Femur (tissue), 1 donor: Measurements from ENCODE around the gene HAND2.

Experiments
- DNase-seq: peaks from one replicate; pipeline ENCODE4 v3.0.0-alpha.2; 2017

Gene HAND2

DNA sequence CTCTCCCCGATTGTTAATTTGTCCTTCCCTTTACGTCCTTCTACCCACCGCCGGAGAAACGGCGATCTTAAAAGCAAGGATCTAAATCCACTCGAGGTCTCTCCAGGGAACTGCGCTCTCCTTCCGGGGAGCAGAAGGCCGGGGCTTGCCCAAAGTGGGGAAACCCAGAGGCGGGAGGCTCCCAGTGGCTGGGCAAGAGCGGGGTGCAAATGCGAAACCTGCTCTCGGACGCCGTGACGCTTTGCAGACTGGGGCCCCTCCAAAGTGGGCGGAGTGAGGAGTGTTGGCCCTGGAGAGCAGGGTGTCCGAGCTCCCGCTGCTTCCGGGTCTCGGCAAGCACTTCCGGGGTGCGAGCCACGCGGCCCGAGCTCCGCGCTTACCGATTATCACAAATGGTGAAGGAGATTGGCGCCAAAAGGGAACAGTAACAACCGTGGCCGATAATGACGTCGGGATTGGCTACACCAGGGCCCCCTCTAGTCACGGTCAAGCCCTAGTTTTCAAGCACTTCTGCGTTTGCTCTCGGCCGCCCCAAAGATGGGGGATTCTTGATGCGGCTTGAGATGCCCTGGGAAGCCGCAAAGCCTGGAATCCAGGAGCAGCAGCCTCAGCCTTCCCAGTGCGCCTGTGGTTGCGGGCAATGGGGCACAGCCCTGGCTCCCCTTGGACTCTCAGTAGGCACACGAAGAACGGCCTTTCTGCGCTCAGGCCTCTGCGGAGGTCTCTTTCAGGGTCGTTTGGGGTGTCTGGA, 29.0 kb downstream of the HAND2 start:
- no peak for DNase-seq

DNA sequence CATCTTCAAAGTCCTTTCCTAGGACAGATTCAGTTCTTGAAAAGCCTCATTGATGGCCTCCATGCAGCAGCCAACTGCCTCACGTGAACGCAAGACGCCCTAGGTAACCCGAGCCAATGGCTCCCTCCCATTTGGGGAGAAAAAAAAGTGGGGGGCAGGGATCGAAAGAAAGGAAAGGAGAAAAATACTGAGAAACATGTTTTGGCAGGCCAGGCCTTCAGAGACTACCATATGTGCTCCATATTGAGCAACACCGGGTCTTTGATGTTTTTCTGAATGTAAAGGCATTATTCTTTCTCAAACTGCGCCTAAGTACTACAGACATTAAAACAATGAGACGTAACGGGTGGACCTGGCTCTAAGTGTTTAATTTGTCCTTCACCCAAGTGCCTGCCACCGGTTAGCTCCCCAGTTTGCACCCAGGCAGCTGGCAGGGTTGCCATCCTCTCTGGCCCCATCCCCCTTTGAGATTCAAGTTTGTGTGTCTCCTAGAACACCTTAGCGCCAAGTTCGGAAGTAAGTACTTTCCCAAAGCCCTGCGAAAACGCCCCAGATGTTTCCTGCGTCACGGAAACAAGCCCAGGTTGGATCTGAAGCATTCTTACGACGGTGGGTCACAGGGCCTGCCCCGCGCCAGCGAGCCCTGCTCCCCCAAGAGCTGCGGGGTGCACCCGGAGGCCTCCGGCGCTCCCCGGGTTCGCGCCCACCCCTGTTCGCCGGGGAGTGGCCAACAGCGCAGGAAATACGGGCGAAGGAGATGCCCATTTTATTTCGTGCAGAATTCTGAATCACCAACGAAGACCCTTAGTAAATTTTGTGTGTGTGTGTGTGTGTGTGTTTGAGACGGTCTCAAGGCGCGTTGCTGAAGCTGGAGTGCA, 30.1 kb downstream of the HAND2 start:
- no peak for DNase-seq

DNA sequence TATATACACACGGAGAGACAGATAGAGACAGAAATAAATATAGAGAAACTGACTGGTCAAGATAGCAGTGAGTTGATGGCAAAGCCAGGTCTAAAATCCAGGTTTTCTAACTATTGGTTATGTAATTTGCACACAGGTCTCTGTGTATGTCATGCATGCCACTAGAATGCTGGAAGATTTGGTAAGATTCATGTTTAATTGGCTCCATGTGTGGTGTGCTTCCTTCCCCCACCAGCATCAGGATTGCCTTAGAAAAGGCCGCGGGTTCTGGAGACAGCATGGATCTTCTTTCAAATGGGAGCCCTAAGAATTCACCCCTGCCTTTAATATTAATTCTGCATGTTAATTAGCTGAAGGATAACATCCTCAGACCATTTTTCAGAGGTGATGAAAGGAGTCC, 31.3 kb downstream of the HAND2 start:
- no peak for DNase-seq

DNA sequence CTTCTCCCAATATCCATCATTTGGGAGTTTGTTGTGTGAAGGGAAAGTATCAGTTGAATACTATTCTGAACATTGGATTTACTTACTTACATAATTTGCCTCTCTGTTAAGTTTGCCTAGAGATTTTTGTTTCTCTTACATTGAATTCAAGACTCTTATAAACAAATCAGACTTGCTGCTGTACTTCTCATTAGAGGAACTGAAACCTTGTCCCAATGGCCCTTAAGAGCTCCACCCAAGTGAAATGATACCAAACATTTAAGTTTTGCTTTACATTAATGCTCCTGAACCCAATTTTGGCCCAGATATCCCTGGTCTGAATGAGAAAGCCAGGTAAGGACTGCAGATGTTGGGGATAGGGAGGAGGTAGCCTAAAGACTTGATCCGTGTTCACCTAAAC, 32.0 kb downstream of the HAND2 start:
- no peak for DNase-seq

DNA sequence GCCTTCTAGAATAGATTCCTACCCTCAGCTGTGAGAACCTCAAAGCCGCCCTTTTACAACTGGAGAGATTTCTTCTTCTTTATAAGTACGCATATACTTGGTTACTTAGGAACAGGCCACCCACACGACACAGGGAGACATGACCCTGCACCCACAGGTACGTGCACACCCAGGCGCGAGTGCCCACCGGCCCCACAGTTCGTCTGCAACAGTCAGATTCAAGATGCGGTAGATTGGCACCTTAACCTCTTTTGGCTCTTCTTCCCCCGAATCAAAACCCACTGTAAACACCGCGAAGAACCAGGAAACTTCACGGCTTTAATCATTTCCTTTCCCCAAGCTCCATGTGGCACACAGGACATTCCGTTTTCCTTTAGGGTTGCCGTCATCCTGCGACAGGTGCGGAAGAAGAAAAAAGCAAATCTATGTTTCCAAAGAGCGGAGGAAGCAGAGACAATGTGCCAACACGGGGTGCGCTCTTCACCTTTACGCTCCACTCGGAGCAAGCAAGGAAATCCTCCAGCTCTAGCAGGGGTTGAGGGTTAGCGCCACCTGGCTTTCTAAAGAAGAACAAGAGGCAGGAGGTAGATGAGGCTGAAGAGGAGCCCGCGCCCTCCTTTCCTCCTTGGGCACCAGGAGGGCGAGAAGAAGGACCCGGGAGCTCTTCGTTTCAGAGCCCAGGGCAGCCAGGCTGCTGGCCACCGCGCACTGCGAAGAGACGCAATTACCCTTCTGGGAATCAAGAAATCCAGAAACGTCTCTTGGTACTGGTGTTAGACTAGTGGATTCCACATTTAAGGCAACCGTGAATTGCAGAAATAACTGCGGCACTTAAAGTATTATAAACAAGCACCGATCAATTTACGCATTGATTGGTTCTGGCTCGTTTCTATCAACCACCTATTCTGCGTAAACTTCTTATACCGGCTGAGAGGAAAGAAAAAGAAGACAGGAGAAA, 35.7 kb downstream of the HAND2 start:
- DNase-seq, result peak; percentile 50

DNA sequence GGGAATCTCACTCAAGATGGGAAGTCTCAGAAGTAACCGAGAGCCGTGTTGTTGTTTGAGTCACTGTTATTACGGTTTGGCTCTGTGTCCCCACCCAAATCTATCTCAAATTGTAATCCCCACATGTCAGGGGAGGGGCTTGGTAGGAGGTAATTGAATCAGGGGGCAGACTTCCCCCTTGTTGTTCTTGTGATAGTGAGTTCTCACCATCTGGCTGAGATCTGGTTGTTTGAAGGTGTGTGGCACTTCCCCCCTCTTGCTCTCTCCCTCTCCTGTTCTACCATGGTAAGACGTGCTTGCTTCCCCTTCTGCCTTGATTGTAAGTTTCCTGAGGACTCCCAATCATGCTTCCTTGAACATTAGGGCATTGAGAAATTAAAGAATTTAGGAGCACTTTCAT, 37.0 kb downstream of the HAND2 start:
- no peak for DNase-seq

DNA sequence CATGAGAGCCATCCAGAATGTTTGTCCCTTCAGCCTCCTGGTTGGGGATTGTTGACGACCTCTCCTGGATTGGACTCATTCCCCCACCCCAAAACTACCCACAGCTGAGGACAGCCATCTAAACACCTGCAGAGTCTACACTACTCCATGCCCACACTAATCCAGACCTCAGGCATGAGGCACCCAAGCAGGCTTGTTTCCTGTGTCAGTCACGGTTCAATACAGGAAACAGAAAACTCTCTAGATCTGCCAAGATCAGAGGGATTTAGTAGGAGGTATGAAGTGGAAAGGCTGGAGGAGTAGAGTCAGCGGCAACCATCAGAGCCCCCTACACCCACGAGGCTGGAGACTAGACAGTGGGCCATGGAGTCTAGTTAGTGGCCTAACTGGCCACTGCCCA, 37.7 kb downstream of the HAND2 start:
- DNase-seq, result no peak

DNA sequence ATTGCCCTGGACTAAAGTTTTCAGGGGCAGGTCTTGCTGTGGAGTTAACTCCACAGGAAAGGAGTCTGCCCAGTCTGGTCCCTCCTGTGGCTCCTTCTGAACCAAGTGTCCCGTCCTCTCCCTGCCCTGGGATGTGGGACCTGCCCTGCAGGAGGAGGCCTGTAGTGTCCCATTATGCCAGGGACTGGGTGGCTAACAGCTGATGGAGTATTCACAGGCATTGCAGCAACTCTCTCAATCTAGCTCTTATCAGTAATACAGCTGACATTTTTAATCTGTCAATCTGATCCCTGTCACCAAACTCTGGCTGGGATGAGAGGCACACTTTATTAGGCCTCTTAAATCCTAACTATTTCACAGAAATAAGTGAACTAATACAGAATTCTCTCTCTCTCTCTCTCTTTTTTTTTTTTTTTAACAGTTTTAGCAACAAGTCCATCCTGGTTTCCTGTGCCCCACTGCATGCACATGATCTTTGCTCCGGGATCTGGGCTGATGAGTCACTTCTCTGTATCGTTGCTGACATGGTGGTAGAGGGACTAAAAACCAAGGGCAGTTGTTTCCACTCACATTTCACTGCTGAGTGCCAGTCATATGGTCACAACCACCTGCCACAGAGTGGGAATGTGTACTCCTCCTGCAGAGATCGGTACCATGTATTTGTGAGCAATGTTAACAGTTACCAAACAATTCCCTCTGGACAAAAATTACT, 39.1 kb downstream of the HAND2 start:
- no peak for DNase-seq

DNA sequence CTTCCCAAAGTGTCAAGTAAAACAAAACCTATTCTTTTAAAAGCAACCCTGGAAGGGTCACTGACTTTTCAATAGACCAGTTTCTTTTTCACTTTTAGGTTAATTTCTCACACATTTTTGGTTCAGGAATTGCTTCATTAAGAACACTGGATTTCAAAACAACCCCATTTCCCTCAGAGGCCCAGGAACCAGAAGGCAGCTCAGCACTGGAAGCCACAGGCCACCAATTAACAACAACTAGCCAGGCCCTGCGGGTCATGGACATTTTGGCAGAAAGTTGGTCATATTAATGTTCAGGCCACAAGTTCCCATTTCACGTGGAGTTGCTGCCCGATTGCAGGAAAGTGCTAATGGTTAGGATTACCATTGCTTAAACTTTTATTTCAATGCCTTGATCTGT, 39.8 kb downstream of the HAND2 start:
- DNase-seq, result no peak

DNA sequence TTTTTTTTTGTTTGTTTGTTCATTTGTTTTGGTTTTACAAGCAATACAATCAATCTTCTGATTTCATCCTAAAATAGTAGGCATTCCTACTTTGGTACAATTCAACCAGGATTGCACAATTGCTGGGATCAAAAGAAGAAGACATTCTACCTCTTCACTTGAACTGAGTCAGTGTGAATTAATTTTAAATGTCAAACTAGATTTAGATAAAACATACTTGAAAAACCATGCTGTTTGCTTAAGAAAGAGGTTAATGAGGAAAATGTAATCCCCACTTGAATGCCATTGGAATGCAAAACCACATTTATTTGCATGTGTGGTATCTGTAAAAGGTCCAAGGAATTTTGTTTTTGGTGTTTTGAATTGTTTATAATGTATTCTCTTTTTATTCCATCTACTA, 40.5 kb downstream of the HAND2 start:
- DNase-seq, result no peak

DNA sequence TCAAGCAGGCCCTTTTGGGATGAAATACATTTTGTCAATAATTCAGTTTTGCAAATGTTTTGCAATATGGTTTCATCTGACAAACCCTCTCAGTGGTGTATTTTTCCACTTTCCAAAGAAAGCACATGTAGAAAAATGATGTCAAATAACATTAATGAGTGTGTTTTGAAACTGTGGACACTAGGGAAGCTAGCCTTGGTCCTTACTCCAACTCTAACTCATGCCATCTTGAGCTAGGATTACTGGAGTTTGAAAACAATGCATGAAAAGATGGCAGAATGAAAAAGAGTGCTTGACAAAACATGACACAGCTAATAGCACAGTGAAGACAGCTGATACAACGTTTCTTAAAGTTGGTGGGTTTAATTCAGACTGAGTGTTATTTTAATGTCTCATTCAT, 41.4 kb downstream of the HAND2 start:
- no peak for DNase-seq

DNA sequence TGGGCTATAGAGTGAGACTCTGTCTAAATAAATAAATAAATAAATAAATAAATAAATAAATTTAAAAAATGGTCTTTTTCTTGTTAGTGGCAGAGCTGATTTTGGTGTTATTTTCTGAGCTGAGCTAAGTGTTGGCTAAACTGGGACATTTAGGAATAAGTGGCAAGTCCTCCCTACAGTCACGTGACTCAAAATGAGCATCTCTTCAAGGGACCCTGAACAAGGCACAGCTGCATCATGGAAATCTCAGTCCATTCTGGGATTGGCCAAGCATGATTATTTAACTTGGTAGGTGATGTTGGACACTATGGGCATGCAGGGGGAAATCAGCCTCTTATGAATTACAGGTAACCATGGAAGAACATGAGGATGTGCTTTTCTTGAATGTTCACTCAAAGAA, 42.0 kb downstream of the HAND2 start:
- DNase-seq, result no peak

DNA sequence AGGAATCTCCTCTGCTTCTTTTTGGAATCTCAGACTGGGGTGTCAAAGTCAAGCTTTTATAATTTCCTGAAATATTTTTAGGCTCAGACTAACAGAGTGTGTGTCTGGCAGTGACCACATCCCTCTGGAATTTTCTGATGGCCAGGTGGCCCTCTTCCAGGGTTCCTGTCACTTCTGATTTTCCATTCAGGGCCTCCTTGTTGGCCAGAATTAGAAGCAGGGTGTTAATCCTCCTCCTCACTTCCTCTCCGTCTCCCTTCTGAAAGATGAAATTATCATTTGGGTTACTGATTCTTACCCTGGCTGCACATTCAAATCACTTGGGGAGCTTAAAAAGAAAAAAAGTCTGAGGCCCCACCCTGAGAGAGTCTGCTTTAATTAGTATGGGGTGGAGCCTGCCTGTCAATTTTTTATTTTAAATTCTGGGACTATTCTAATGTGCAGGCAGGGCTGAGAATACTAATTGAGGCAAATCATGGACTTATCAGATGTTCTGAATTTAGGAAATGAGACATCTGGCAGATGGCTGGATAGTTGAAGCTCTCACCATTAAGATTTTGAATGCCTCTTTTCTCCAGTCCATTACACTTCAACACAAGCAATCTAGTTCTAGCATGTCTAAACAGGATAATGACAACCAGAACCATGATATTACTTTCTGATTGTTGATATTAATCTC, 43.2 kb downstream of the HAND2 start:
- no peak for DNase-seq

DNA sequence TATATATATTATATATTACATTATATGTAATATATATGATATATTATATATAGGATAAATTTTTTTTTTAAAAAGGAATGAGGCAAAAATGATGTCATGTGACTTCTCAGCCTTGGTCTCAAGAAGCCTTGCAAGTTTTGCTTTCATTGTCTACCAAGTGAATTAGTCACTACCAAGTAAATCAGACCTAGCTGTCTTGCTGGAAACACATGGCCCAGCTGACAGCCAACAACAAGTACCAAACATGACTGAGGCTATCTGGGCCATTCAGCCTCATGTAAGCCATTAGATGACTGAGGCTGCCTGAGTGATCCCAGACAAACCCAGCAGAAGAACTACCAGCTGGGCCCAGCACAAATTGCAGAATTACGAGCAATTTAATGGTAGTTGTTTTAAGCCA, 44.9 kb downstream of the HAND2 start:
- DNase-seq, result no peak

DNA sequence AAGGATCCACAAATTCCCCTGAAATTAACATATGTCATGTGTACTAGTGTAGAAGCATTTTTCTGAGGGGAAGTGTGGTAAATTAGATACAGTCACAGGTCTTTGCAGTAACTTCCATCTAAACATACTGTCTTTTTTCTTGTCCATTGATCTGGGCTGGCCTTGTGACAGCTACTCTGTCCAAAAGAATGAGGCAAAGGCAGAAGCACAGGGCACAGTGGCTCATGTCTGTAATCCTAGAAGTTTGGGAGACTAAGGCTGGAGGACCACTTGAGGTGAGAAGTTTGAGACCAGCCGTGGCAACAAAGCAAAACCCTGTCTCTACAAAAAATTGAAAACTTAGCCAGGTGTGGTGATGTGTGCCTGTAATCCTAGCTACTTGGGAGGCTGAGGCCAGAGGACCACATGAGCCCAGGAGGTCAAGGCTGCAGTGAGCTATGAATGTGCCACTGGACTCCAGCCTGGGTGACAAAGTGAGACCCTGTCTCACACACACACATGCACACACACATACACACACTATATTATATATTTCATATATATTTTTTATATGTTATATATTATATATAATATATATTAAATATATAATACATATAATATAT, 47.6 kb downstream of the HAND2 start:
- no peak for DNase-seq

DNA sequence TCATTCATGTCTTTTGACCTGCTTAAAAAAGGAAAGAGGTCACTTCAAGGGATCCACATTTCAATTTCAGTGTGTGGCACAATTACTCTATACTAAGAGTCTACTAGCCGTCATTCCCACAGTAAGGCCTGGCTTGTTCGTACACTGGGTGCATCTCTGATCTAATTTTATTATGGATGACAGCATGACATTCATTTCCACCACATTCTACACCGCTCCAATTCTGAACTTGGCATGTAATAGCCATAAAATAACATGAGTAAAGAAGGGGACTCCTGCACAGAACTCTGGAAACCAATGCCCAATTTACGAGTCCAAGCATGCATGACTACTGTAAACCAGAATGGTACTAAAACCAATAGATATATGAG, 51.1 kb downstream of the HAND2 start:
- DNase-seq, result no peak

DNA sequence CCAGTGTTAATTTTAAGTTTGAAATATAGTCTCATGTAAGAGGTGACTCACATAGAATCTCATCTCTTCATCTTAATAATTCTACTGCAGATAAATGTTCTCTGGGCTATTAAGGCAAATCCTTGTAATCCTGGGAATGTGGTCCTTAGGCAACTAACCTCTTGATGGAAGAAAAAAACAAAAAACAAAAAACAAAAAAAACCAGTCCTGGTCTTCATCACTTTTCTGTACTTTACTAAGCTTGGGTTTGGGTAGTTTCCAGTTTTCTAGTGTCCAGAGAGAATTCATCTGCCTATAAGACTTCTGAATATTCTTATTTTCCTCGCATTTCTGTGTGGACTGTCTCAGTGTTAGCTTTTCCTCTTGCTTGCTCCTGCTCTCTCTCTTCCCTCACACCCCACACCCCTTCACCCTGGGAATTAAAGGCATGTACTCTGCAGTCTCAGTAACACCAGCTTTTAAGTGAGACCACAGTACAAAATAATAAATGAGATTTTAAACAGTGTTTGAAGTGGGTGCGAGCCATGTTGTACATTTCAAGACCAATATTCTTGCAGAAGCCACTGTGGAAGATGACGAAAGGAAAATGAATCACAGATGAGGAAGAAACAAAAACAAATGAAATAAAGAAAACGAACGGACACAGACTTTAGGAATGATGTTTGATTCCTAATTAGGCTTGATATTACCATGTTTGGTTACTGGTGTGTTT, 51.7 kb downstream of the HAND2 start:
- no peak for DNase-seq

DNA sequence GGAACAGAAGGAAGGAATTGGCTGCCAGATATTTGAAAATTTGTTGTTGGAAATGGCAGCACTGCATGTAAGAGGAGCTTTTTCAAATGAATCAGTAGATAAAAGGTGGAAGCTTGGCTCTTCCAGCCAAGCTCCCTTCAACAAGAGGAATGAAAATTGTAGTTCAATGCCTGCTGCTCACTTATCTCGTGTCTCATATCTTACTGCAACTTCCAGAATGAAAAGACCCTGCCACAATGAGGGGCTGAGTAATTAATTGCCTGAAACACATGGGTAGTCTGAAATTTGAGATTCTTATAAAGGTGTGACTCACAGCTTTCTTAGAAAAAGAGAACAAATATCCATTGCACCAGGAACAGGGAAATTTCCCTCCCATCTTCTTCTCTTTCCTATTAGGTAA, 53.0 kb downstream of the HAND2 start:
- DNase-seq, result no peak
